HEK293T (cell line): ENCODE results near the gene KIF16B.

Source experiments
- CTCF ChIA-PET: fragments of 350-600 bp; formaldehyde crosslinking; extraction: SDS; loops from one replicate; lab custom pipeline; 2021; ENCODE audit warnings: antibody characterized with exemption, inconsistent platforms; lab: Yijun Ruan, JAX
- POLR2A ChIA-PET: fragments of 350-600 bp; formaldehyde crosslinking; extraction: SDS; loops from one replicate; lab custom pipeline; 2020; ENCODE audit warnings: antibody characterized with exemption, inconsistent platforms; lab: Yijun Ruan, JAX
- DNase-seq: peaks from one replicate; pipeline ENCODE4 v3.0.0; 2012; ENCODE audit warnings: mixed read lengths; ENCODE audit errors: extremely low spot score
- ARNT ChIP-seq: fragments of 450-650 bp; IDR thresholded peaks from 2 replicates; pipeline ENCODE4 v1.6.1; 2017; ENCODE audit warnings: mild to moderate bottlenecking
- BHLHE40 ChIP-seq: fragments of 450-650 bp; IDR thresholded peaks from 2 replicates; pipeline ENCODE4 v1.6.1; 2016; ENCODE audit warnings: mild to moderate bottlenecking, moderate library complexity, borderline replicate concordance
- CTBP1 ChIP-seq: fragments of 450-650 bp; IDR thresholded peaks from 2 replicates; pipeline ENCODE4 v1.6.1; 2016; ENCODE audit warnings: borderline replicate concordance
- ELF4 ChIP-seq: fragments of 450-650 bp; IDR thresholded peaks from 2 replicates; pipeline ENCODE4 v1.6.1; 2017; ENCODE audit warnings: antibody characterized with exemption
- FOXA1 ChIP-seq: fragments of 450-650 bp; IDR thresholded peaks from 2 replicates; pipeline ENCODE4 v1.6.1; 2016; ENCODE audit warnings: mild to moderate bottlenecking
- FOXK2 ChIP-seq: fragments of 450-650 bp; IDR thresholded peaks from 2 replicates; pipeline ENCODE4 v1.6.1; 2016; ENCODE audit warnings: mild to moderate bottlenecking
- FOXM1 ChIP-seq: fragments of 450-650 bp; IDR thresholded peaks from 2 replicates; pipeline ENCODE4 v1.6.1; 2017; ENCODE audit warnings: mild to moderate bottlenecking, borderline replicate concordance
- HDGF ChIP-seq: fragments of 450-650 bp; IDR thresholded peaks from 2 replicates; pipeline ENCODE4 v1.6.1; 2017; ENCODE audit warnings: antibody characterized with exemption, borderline replicate concordance
- L3MBTL2 ChIP-seq: fragments of 450-650 bp; conservative IDR thresholded peaks from 2 replicates; pipeline ENCODE4 v1.6.1; 2016; ENCODE audit warnings: mild to moderate bottlenecking
- LEF1 ChIP-seq: fragments of 450-650 bp; IDR thresholded peaks from 2 replicates; pipeline ENCODE4 v1.6.1; 2017; ENCODE audit warnings: mild to moderate bottlenecking, borderline replicate concordance
- NFRKB ChIP-seq: fragments of 450-650 bp; IDR thresholded peaks from 2 replicates; pipeline ENCODE4 v1.6.1; 2016; ENCODE audit warnings: mild to moderate bottlenecking, moderate library complexity
- SP1 ChIP-seq: fragments of 450-650 bp; IDR thresholded peaks from 2 replicates; pipeline ENCODE4 v1.6.1; 2017
- SUZ12 ChIP-seq: fragments of 450-650 bp; IDR thresholded peaks from 2 replicates; pipeline ENCODE4 v1.6.1; 2016; ENCODE audit warnings: mild to moderate bottlenecking
- ZNF384 ChIP-seq: fragments of 450-650 bp; IDR thresholded peaks from 2 replicates; pipeline ENCODE4 v1.6.1; 2016
- TF ChIP-seq, protein P1 (sequence below): fragments of 450-650 bp; IDR thresholded peaks from 2 replicates; pipeline ENCODE4 v1.6.1; 2016

The KIF16B gene, protein sequence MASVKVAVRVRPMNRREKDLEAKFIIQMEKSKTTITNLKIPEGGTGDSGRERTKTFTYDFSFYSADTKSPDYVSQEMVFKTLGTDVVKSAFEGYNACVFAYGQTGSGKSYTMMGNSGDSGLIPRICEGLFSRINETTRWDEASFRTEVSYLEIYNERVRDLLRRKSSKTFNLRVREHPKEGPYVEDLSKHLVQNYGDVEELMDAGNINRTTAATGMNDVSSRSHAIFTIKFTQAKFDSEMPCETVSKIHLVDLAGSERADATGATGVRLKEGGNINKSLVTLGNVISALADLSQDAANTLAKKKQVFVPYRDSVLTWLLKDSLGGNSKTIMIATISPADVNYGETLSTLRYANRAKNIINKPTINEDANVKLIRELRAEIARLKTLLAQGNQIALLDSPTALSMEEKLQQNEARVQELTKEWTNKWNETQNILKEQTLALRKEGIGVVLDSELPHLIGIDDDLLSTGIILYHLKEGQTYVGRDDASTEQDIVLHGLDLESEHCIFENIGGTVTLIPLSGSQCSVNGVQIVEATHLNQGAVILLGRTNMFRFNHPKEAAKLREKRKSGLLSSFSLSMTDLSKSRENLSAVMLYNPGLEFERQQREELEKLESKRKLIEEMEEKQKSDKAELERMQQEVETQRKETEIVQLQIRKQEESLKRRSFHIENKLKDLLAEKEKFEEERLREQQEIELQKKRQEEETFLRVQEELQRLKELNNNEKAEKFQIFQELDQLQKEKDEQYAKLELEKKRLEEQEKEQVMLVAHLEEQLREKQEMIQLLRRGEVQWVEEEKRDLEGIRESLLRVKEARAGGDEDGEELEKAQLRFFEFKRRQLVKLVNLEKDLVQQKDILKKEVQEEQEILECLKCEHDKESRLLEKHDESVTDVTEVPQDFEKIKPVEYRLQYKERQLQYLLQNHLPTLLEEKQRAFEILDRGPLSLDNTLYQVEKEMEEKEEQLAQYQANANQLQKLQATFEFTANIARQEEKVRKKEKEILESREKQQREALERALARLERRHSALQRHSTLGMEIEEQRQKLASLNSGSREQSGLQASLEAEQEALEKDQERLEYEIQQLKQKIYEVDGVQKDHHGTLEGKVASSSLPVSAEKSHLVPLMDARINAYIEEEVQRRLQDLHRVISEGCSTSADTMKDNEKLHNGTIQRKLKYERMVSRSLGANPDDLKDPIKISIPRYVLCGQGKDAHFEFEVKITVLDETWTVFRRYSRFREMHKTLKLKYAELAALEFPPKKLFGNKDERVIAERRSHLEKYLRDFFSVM (N-terminal part only)

DNA sequence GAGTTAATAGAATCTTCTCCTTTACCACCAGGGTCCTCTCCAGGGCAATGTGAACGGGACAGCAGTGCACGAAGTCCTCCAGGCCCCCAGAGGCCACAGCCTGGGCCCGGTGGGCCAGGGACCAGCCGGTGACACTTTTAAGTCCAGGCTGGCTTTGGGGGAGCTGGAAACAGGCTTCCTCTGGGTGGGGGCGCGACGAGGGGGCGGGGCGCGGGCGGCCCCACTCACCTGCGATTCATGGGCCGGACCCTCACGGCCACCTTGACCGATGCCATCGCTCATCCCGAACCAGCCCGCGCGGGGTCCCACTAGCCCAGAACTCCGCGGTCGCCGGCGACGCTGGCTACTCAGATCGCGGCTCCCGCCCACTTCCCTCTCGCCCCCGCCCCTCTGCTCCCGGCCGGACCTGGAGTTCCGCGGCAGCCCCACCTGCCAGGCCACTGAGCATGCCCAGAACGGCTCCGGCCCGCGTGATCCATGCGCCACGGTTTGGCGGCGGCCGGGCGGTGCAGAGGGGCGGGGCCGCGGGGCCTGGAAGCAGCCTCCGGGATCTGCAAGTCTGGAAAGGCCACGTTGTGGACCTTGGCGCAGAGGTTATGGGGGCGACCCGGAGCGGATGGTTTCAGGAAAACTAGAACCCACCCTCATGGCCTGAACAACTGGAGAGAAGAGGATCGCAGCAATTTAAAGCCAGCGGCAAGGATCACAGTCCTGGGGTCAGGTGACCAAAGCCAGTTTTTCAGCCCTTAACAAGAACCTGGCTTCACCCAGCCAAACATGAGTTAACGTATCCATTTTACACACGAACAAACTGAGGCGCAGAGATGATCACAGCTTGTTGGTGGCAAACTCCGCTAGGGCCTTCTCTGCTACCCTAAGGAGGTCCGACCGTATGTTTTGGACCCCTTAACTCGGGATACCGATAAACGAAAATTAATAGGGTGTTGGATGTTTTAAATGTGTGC, at the start of gene KIF16B:
Gene KIF16B (minus strand): TSS at position 448 of the 965 bp plus-strand sequence. CDS start 173 bp downstream, at position 275.
- TF ChIP-seq FOXM1 (peak; percentile 68; the same call in 1 of the 2 replicates), SP1 (no peak), ELF4 (0 out of 2 replicates have a peak, but pooled peaks have one; percentile 21), FOXK2 (no peak)
- ChIA-PET POLR2A (interaction anchor here (0.5 kb wide), 1 partner anchor 402 kb away, joined by 3 read pairs; no protein-coding TSS in a partner anchor), CTCF (no interaction called here)
- DNase-seq: peak; percentile 85

DNA sequence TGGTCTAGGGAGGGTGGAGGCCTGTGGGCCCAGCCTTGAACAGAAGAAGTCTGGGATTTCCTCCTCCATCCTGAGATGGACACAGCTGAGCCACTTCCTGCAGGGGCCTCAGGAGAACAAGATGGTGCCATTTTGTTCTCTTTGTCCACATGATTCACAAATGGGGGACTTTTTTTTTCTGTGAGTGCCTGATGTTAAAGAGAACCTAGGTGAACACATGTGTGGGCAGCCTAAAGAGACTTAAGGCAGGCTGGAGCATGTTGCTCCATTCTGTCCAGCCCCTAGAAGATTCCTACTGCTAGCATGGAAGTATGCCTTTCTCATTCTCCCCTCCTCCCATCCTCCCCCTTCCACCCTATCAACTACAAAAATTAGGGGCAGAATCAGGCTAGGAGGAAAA, 49.3 kb upstream of the KIF16B start:
- no peak for TF ChIP-seq L3MBTL2
- no peak for TF ChIP-seq FOXA1
- TF ChIP-seq NFRKB: no peak
- TF ChIP-seq ZNF384: no peak
- no peak for TF ChIP-seq CTBP1
- no peak for TF ChIP-seq FOXM1
- ChIA-PET CTCF (interaction anchor here (0.8 to 1.3 kb wide), 3 partner anchors 47 to 109 kb away, joined by 3 to 4 read pairs (median 4); no protein-coding TSS in a partner anchor), POLR2A (interaction anchor here (1.0 kb wide), 1 partner anchor 48 kb away, joined by 3 read pairs; no protein-coding TSS in a partner anchor)

DNA sequence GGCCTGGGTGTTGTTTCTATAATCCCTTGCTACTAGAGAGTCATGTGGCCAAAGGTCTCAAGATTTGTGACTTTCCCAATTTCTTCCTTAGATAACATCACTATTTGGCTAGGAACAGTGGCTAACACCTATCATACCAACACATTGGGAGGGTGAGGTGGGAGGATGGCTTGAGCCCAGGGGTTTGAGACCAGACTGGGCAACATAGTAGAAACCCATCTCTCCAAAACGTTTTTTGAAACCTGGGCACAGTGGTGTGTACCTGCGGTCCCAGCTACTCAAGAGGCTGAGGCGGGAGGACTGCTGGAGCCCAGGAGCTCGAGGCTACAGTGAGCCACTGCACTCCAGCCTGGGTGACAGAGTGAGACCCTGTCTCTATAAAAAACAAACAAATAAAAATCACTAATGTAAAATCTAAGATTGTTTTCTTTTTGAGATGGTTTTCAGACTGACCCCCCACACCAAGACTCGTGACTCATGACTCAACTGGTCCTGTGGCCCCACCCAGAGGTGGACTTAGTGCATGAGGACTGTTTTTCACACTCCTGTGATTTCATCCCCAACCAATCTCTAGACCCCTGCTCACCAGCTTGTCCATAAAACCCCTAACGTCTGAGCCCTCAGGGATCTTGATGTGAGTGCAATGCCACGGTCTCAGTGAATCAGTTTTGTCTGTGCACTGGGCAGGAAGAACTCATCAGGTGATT, 48.3 kb upstream of the KIF16B start:
- ChIA-PET POLR2A (interaction anchor here (1.0 kb wide), 1 partner anchor 47 kb away, joined by 3 read pairs; no protein-coding TSS in a partner anchor), CTCF (interaction anchor here (0.6 to 1.3 kb wide), 4 partner anchors 18 to 174 kb away, joined by 3 to 5 read pairs (median 4); no protein-coding TSS in a partner anchor)
- no peak for DNase-seq
- TF ChIP-seq LEF1 (no peak), SP1 (no peak), L3MBTL2 (no peak), SUZ12 (no peak), FOXA1 (no peak), HDGF (no peak), NFRKB (no peak), ELF4 (no peak), FOXM1 (no peak), ZNF384 (no peak), ARNT (no peak), CTBP1 (no peak)
- TF ChIP-seq, protein P1, sequence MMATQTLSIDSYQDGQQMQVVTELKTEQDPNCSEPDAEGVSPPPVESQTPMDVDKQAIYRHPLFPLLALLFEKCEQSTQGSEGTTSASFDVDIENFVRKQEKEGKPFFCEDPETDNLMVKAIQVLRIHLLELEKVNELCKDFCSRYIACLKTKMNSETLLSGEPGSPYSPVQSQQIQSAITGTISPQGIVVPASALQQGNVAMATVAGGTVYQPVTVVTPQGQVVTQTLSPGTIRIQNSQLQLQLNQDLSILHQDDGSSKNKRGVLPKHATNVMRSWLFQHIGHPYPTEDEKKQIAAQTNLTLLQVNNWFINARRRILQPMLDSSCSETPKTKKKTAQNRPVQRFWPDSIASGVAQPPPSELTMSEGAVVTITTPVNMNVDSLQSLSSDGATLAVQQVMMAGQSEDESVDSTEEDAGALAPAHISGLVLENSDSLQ: no peak

More for the DNA sequence above, 49.3 kb upstream of the KIF16B start:
- DNase-seq: no peak

DNA sequence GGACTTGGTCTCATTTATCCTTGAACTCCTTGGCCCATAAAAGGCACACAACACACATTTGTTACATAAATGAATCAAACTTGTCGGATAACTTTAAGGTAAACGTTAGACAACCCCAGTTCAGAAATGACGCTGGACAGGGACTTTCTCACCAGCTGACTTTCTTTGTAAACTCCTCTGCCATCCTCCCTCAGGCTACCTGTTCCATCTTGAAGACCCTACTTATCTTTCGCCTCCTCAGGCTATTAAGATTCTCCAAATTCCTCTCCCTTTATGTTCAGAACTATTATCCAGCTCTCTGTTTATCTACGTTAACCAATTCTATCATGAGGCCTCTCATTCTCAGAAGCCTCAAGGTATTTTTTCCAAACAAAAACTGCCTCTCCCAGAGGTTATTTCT, 47.7 kb upstream of the KIF16B start:
- TF ChIP-seq SP1: no peak
- no peak for TF ChIP-seq NFRKB
- POLR2A ChIA-PET: no interaction called here
- CTCF ChIA-PET: interaction anchor here (0.6 to 1.3 kb wide), 3 partner anchors 18 to 174 kb away, joined by 3 to 5 read pairs (median 3); no protein-coding TSS in a partner anchor
- DNase-seq: no peak

DNA sequence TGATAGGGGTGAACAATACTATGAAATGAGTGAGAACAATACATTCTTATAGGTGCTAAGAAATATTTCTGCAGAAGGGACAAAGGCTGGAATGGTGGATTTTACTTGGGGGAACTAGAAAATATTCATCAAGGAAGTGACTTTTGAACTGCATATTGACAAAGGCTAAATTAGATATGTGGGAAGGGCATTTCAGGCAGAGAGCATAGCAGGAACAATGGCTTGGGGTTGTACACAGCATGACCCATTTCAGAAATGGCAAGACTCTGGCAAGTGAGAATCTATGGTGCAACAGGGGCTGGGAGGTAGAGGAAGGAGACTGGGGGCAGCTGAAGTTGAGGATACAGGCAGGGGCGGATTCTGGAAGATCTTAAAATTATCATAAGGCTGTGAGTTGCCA, 46.7 kb upstream of the KIF16B start:
- POLR2A ChIA-PET: no interaction called here
- CTCF ChIA-PET: no interaction called here
- DNase-seq: no peak
- TF ChIP-seq FOXM1: no peak
- no peak for TF ChIP-seq L3MBTL2
- TF ChIP-seq BHLHE40: no peak

DNA sequence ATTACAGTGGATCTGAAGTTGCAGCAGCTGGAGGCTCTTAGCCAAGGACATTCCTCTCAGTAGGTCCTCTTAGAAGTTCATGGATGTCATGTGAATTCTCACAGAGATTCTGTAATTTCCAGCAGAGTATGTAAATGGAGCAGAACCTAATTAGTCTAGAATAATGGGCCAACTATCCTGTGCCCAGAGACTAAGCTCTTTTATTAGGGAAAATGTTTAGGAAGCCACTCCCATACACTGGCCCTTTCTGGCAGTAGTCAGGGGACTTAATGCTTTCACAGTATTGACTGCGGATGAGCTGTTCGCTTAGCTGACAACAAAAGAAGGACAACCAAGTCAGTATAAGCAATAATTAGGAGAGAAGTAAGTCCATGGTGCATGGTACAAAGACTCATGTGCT, 43.8 kb upstream of the KIF16B start:
- no peak for DNase-seq
- POLR2A ChIA-PET: no interaction called here
- CTCF ChIA-PET: no interaction called here
- no peak for TF ChIP-seq FOXM1
- TF ChIP-seq L3MBTL2: no peak
- no peak for TF ChIP-seq ELF4
